ENCODE data around the gene GLA. TPM values are rescaled to one million over a fixed set of nuclear protein-coding genes. Genes with fewer than 3 reads are reported as not detected.
A peak's percentile ranks its signal among the peaks of the same experiment; 100 is the strongest.

Gene GLA
- total RNA-seq, 1 experiment from 2014 or later = 63.6 TPM

DNA sequence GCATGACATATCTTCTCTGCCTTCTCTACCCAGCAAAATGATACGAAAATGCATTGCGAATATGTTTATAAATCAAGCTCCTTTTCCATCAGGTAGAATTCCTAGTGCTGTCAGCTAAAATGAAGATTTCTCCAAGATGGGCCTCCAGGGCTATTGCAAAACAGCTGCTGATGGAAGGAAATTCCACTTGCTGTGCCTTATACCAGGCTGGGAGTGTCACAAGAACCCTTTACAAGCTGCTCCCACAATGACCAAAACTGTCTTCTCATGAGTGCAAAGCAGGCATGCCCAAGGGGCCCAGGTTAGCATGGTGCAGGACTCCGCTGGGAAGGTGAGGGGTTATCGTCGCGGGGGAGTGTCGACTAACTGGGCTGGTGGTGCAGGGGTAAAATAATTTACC is 9.0 kb upstream of the GLA start:
- H3K9me3 Mint-ChIP-seq (ENCODE audit: low read depth, unreplicated experiment) = no peaks in the 10 kb centered on the region
- H3K4me1 Mint-ChIP-seq (ENCODE audit: low read depth, unreplicated experiment) = peaks cover 18% of the 10 kb centered on the region
- peaks cover 21% of the 10 kb centered on the region for H3K27me3 Mint-ChIP-seq (ENCODE audit: unreplicated experiment)
- peaks cover 20% of the 10 kb centered on the region for H3K36me3 Mint-ChIP-seq (ENCODE audit: insufficient read depth, unreplicated experiment)
- TF ChIP-seq, protein P1, sequence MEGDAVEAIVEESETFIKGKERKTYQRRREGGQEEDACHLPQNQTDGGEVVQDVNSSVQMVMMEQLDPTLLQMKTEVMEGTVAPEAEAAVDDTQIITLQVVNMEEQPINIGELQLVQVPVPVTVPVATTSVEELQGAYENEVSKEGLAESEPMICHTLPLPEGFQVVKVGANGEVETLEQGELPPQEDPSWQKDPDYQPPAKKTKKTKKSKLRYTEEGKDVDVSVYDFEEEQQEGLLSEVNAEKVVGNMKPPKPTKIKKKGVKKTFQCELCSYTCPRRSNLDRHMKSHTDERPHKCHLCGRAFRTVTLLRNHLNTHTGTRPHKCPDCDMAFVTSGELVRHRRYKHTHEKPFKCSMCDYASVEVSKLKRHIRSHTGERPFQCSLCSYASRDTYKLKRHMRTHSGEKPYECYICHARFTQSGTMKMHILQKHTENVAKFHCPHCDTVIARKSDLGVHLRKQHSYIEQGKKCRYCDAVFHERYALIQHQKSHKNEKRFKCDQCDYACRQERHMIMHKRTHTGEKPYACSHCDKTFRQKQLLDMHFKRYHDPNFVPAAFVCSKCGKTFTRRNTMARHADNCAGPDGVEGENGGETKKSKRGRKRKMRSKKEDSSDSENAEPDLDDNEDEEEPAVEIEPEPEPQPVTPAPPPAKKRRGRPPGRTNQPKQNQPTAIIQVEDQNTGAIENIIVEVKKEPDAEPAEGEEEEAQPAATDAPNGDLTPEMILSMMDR (IDR thresholded peaks at IDR 0.05; ENCODE audit: unreplicated experiment) = no peak
- no peak overlapping the region for H3K4me3 Mint-ChIP-seq (ENCODE audit: low read depth, unreplicated experiment)
- no peak overlapping the region for H3K27ac Mint-ChIP-seq (ENCODE audit: unreplicated experiment)
- intact Hi-C loops (cut with micrococcal nuclease; ENCODE audit: unreplicated experiment) = loop anchor here (10.0 kb wide), 1 partner anchor 178 kb away; no protein-coding TSS in a partner anchor
- no TSS peak for BruUV-seq (replicated peaks)
- CTCF ChIA-PET = no interaction called here
- no peak for DNase-seq

GRCh38 chrX:101415180-101416145 is 7.7 kb upstream of the GLA start:
- peak; percentile 30 for DNase-seq
- CTCF ChIA-PET = no interaction called here
- no TSS peak for BruUV-seq (replicated peaks)
- H3K27me3 Mint-ChIP-seq (ENCODE audit: unreplicated experiment) = peaks cover 21% of the 10 kb centered on the region
- H3K36me3 Mint-ChIP-seq (ENCODE audit: insufficient read depth, unreplicated experiment) = peaks cover 23% of the 10 kb centered on the region
- peaks cover 21% of the 10 kb centered on the region for H3K4me1 Mint-ChIP-seq (ENCODE audit: low read depth, unreplicated experiment)
- intact Hi-C loops (cut with micrococcal nuclease; ENCODE audit: unreplicated experiment) = loop anchor here (1.0 to 10.0 kb wide), 2 partner anchors 179 to 384 kb away; no protein-coding TSS in a partner anchor
- no peak overlapping the region for H3K4me3 Mint-ChIP-seq (ENCODE audit: low read depth, unreplicated experiment)
- H3K27ac Mint-ChIP-seq (ENCODE audit: unreplicated experiment) = no peak overlapping the region
- TF ChIP-seq, protein P1 (IDR thresholded peaks at IDR 0.05; ENCODE audit: unreplicated experiment) = peak; percentile 51
- H3K9me3 Mint-ChIP-seq (ENCODE audit: low read depth, unreplicated experiment) = no peaks in the 10 kb centered on the region

- TF ChIP-seq, protein P1 (IDR thresholded peaks at IDR 0.05; ENCODE audit: unreplicated experiment) = no peak
- peaks cover 40% of the 10 kb centered on the region for H3K36me3 Mint-ChIP-seq (ENCODE audit: insufficient read depth, unreplicated experiment)
- peak overlapping the region; percentile 42 for H3K27ac Mint-ChIP-seq (ENCODE audit: unreplicated experiment)
- DNase-seq = no peak
- H3K27me3 Mint-ChIP-seq (ENCODE audit: unreplicated experiment) = no peaks in the 10 kb centered on the region
- peaks cover 25% of the 10 kb centered on the region for H3K4me1 Mint-ChIP-seq (ENCODE audit: low read depth, unreplicated experiment)
- no peak overlapping the region for H3K4me3 Mint-ChIP-seq (ENCODE audit: low read depth, unreplicated experiment)
- intact Hi-C loops (cut with micrococcal nuclease; ENCODE audit: unreplicated experiment) = loop anchor here (10.0 kb wide), 1 partner anchor 183 kb away; no protein-coding TSS in a partner anchor
- CTCF ChIA-PET = no interaction called here
- no TSS peak for BruUV-seq (replicated peaks)
- H3K9me3 Mint-ChIP-seq (ENCODE audit: low read depth, unreplicated experiment) = no peaks in the 10 kb centered on the region
Observed at GRCh38 chrX:101411984-101412383, 4.3 kb upstream of the GLA start.

DNA sequence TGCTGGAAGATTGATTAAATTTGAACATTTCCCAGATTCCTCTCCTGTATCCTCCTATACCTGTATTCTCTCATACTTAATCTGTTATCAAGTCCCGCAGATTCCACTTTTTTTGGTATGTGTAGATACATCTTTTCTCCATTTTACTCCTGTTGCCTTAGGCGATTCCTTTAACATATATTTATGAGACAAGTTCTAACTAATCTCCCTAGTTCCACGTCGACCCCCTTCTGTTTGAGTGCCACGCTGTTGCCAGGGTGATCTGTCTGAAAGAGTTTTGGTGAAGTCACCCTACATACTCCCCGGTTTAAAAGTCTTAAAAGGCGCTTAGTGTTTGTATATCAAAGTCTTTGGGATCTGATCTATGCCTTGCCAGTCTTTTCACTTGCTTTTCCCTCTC is 2.7 kb upstream of the GLA start:
- TF ChIP-seq, protein P1 (IDR thresholded peaks at IDR 0.05; ENCODE audit: unreplicated experiment) = no peak
- CTCF ChIA-PET = no interaction called here
- intact Hi-C loops (cut with micrococcal nuclease; ENCODE audit: unreplicated experiment) = loop anchor here (10.0 kb wide), 1 partner anchor 184 kb away; no protein-coding TSS in a partner anchor
- DNase-seq = no peak
- peak overlapping the region; percentile 80 for H3K4me3 Mint-ChIP-seq (ENCODE audit: low read depth, unreplicated experiment)
- peaks cover 21% of the 10 kb centered on the region for H3K4me1 Mint-ChIP-seq (ENCODE audit: low read depth, unreplicated experiment)
- H3K27me3 Mint-ChIP-seq (ENCODE audit: unreplicated experiment) = no peaks in the 10 kb centered on the region
- no TSS peak for BruUV-seq (replicated peaks)
- peak overlapping the region; percentile 82 for H3K27ac Mint-ChIP-seq (ENCODE audit: unreplicated experiment)
- no peaks in the 10 kb centered on the region for H3K9me3 Mint-ChIP-seq (ENCODE audit: low read depth, unreplicated experiment)
- peaks cover 44% of the 10 kb centered on the region for H3K36me3 Mint-ChIP-seq (ENCODE audit: insufficient read depth, unreplicated experiment)

Data from Calu3 (cell line).